Body of pancreas (tissue), 4 donors: ENCODE data around the gene PITRM1. TPM values are rescaled to one million over a fixed set of nuclear protein-coding genes. Genes with fewer than 3 reads are reported as not detected.
A peak's percentile ranks its signal among the peaks of the same experiment; 100 is the strongest.

Experiments used
- ATAC-seq: fragments of 150-250 bp; one replicate; pipeline ENCODE4 v1.9.1; 2016
- DNase-seq, 4 donors: peaks; one replicate each; pipeline ENCODE4 v3.0.0-alpha.2; 2019
- H3K27ac ChIP-seq, 4 donors: fragments of 200-600 bp; sonication (generic); 1 replicate in 3 of 4; 2 replicates in 1 of 4; pipeline versions ENCODE4 v1.5.1 to v1.6.1; 2016 to 2019; ENCODE audit warnings: mild to moderate bottlenecking in 1 of 4, mixed read lengths in 1 of 4, moderate library complexity in 1 of 4
- H3K27me3 ChIP-seq, 2 donors: fragments of 200-600 bp; sonication (generic); one replicate each; pipeline ENCODE4 v1.6.0; 2016; ENCODE audit warnings: mild to moderate bottlenecking in 1 of 2
- H3K36me3 ChIP-seq, 2 donors: fragments of 200-600 bp; sonication (generic); replicated peaks in 1 of 2; 2 replicates each; pipeline ENCODE4 v1.5.1; 2016; ENCODE audit warnings: low read depth in 2 of 2; ENCODE audit not compliant: insufficient read depth in 1 of 2
- H3K4me1 ChIP-seq: fragments of 200-600 bp; sonication (generic); one replicate; pipeline ENCODE4 v1.6.0; 2016
- H3K4me3 ChIP-seq, 2 donors: fragments of 200-600 bp; sonication (generic); 1 replicate in 1 of 2; 2 replicates in 1 of 2; pipeline ENCODE4 v1.5.1; 2016 to 2019
- H3K9me3 ChIP-seq, 3 donors: fragments of 200-600 bp; sonication (generic); 1 replicate in 2 of 3; 2 replicates in 1 of 3; pipeline ENCODE4 v1.5.1; 2016
- CTCF ChIP-seq, 7 experiments: fragments of 450-650 bp in 4 of 7; fragments of 200-600 bp in 3 of 7; sonication (generic) in 3 of 7; IDR thresholded peaks; one replicate each; pipeline ENCODE4 v1.5.1; 2016 to 2019; ENCODE audit warnings: antibody characterized with exemption in 7 of 7
- POLR2A ChIP-seq, 3 donors: fragments of 450-650 bp; IDR thresholded peaks; one replicate each; pipeline ENCODE4 v1.6.1; 2016; ENCODE audit warnings: antibody characterized with exemption in 3 of 3, mild to moderate bottlenecking in 2 of 3
- WGBS, 2 donors: methylation state at CpG; one replicate each; pipeline ENCODE4 v1.1.5; 2017; 5-methylcytosine and 5-hydroxymethylcytosine counted together
- intact Hi-C: fragments of 100-400 bp; cut with DNase I; formaldehyde crosslinking; loops from one replicate; pipeline ENCODE4 v1.15.1; 2023
- total RNA-seq, 2 donors: library from RNA; depleted of rRNA; stranded (reverse); fragments of >200 nt; gene quantifications; one replicate each; pipeline ENCODE4 v1.1.0, GENCODE V29; 2016

The PITRM1 gene
- total RNA-seq, 2 donors from 2014 or later: 34.9 to 45.4 TPM

GRCh38 chr10:3140280-3140679, 32.3 kb downstream of the PITRM1 start:
- Histone ChIP-seq H3K36me3 (peaks cover 19 to 63% of the 10 kb centered on the region in 2 donors), H3K27me3 (no peaks in the 10 kb centered on the region), H3K4me3 (no peak overlapping the region), H3K4me1 (no peaks in the 10 kb centered on the region), H3K27ac (no peak overlapping the region), H3K9me3 (no peaks in the 10 kb centered on the region)
- DNase-seq: no peak
- ATAC-seq: no peak
- 82 to 84% methylated on average over 9 of the region's 9 CpGs for WGBS, 2 donors
- TF ChIP-seq POLR2A (IDR thresholded peaks at IDR 0.05) (no peak), CTCF (IDR thresholded peaks at IDR 0.05) (no peak)
- intact Hi-C loops: no loop called here

- WGBS, 2 donors: 85 to 97% methylated on average over 8 to 10 of the region's 10 CpGs
- peaks cover 19 to 54% of the 10 kb centered on the region in 2 donors for H3K36me3 ChIP-seq
These were observed 33.2 kb downstream of the PITRM1 start for GRCh38 chr10:3139216-3139910.

GRCh38 chr10:3137958-3138726, 34.4 kb downstream of the PITRM1 start:
- Histone ChIP-seq H3K4me3 (no peak overlapping the region), H3K27ac (no peak overlapping the region), H3K9me3 (no peaks in the 10 kb centered on the region), H3K4me1 (no peaks in the 10 kb centered on the region), H3K27me3 (no peaks in the 10 kb centered on the region), H3K36me3 (peaks cover 19 to 45% of the 10 kb centered on the region in 2 donors)
- ATAC-seq (no peak), DNase-seq (no peak)
- TF ChIP-seq POLR2A (IDR thresholded peaks at IDR 0.05) (no peak), CTCF (IDR thresholded peaks at IDR 0.05) (no peak)
- 91 to 97% methylated on average over 39 to 41 of the region's 41 CpGs for WGBS, 2 donors
- intact Hi-C loops: no loop called here

More at GRCh38 chr10:3139216-3139910, 33.2 kb downstream of the PITRM1 start:
- DNase-seq (no peak), ATAC-seq (no peak)
- Histone ChIP-seq H3K27ac (no peak overlapping the region), H3K9me3 (no peaks in the 10 kb centered on the region), H3K27me3 (no peaks in the 10 kb centered on the region), H3K4me3 (no peak overlapping the region), H3K4me1 (no peaks in the 10 kb centered on the region)
- TF ChIP-seq CTCF (IDR thresholded peaks at IDR 0.05) (no peak), POLR2A (IDR thresholded peaks at IDR 0.05) (no peak)
- intact Hi-C loops: no loop called here

- WGBS, 2 donors: 78 to 84% methylated on average over 21 of the region's 21 CpGs
- intact Hi-C loops: no loop called here
- peaks cover 19 to 36% of the 10 kb centered on the region in 2 donors for H3K36me3 ChIP-seq
- TF ChIP-seq POLR2A (IDR thresholded peaks at IDR 0.05): no peak
- TF ChIP-seq CTCF (IDR thresholded peaks at IDR 0.05): no peak
- H3K4me1 ChIP-seq: no peaks in the 10 kb centered on the region
- no peak overlapping the region for H3K4me3 ChIP-seq
- no peak overlapping the region for H3K27ac ChIP-seq
- H3K9me3 ChIP-seq: no peaks in the 10 kb centered on the region
- ATAC-seq (peak; percentile 51), DNase-seq (peak in 3 of 4 donors; percentile 25 to 36 (median 26))
- H3K27me3 ChIP-seq: no peaks in the 10 kb centered on the region
These were observed 35.6 kb downstream of the PITRM1 start for GRCh38 chr10:3136763-3137611.
